HepG2 (cell line): ENCODE results near the gene CD58. TPM values are rescaled to one million over a fixed set of nuclear protein-coding genes. Genes with fewer than 3 reads are reported as not detected.

ENCODE experiments used
- ELF4 ChIP-seq: sonication (generic); formaldehyde crosslinking; IDR thresholded peaks from 2 replicates; pipeline ENCODE4 v1.5.0; 2020; ENCODE audit warnings: missing genetic modification reagents, mild to moderate bottlenecking, moderate library complexity, borderline replicate concordance
- ELK4 ChIP-seq: sonication (generic); formaldehyde crosslinking; IDR thresholded peaks from 2 replicates; pipeline ENCODE4 v1.9.0; 2021; ENCODE audit warnings: missing genetic modification reagents, borderline replicate concordance
- HBP1 ChIP-seq: IDR thresholded peaks from 2 replicates; pipeline ENCODE4 v1.6.1; 2016; ENCODE audit warnings: low read depth, control low read depth
- HNRNPH1 ChIP-seq: fragments of 200-400 bp; formaldehyde crosslinking; optimal IDR thresholded peaks from 2 replicates; pipeline ENCODE3; 2017; ENCODE audit warnings: mild to moderate bottlenecking, low read depth, low read length
- MAF1 ChIP-seq: sonication (generic); formaldehyde crosslinking; IDR thresholded peaks from 2 replicates; pipeline ENCODE4 v1.5.0; 2020; ENCODE audit warnings: missing genetic modification reagents, borderline replicate concordance
- MIER3 ChIP-seq: IDR thresholded peaks from 2 replicates; pipeline ENCODE4 v1.6.1; 2016; ENCODE audit warnings: missing compliant biosample characterization, borderline replicate concordance
- POGZ ChIP-seq: sonication (generic); formaldehyde crosslinking; IDR thresholded peaks from 2 replicates; pipeline ENCODE4 v1.4.0; 2020; ENCODE audit warnings: mild to moderate bottlenecking, missing genetic modification reagents
- ZBTB7A ChIP-seq: sonication (generic); formaldehyde crosslinking; IDR thresholded peaks from 2 replicates; pipeline ENCODE4 v1.8.0; 2022; ENCODE audit warnings: mild to moderate bottlenecking, missing genetic modification reagents
- ZBTB7B ChIP-seq: sonication (generic); formaldehyde crosslinking; IDR thresholded peaks from 2 replicates; pipeline ENCODE4 v1.4.0; 2020; ENCODE audit warnings: missing genetic modification reagents
- ZNF337 ChIP-seq: sonication (generic); formaldehyde crosslinking; IDR thresholded peaks from 2 replicates; pipeline ENCODE4 v1.5.1; 2020; ENCODE audit warnings: missing genetic modification reagents, low read depth, mild to moderate bottlenecking, borderline replicate concordance
- ZNF512 ChIP-seq: sonication (generic); formaldehyde crosslinking; IDR thresholded peaks from 2 replicates; pipeline ENCODE4 v1.4.0; 2020; ENCODE audit warnings: mild to moderate bottlenecking, missing genetic modification reagents
- ZNF558 ChIP-seq: sonication (generic); formaldehyde crosslinking; IDR thresholded peaks from 2 replicates; pipeline ENCODE4 v1.9.0; 2022; ENCODE audit warnings: mild to moderate bottlenecking, missing genetic modification reagents, borderline replicate concordance
- ZNF574 ChIP-seq: sonication (generic); formaldehyde crosslinking; IDR thresholded peaks from 2 replicates; pipeline ENCODE4 v1.4.0; 2020; ENCODE audit warnings: missing genetic modification reagents
- ZNF891 ChIP-seq: sonication (generic); formaldehyde crosslinking; IDR thresholded peaks from 2 replicates; pipeline ENCODE4 v1.5.0; 2020; ENCODE audit warnings: mild to moderate bottlenecking, missing genetic modification reagents
- polyA plus RNA-seq, 8 experiments: library from polyadenylated mRNA; depleted of rRNA in 3 of 8; stranded (reverse) in 7 of 8; unstranded in 1 of 8; fragments of >200 nt; fragmentation: Illumina TruSeq in 4 of 8; extraction: Trizol in 4 of 8; gene quantifications; 2 replicates each; pipeline versions ENCODE4 v1.2.1 to v1.2.3, GENCODE V29; 2011 to 2016; ENCODE audit warnings: low read depth in 4 of 8, missing spikeins in 1 of 8, mixed read lengths in 1 of 8; ENCODE audit not compliant: insufficient read depth in 1 of 8
- total RNA-seq, 5 experiments: library from RNA; depleted of rRNA; stranded (reverse); fragments of >200 nt; fragmentation: Illumina TruSeq; extraction: Trizol; gene quantifications; 2 replicates each; pipeline ENCODE4 v1.2.3, GENCODE V29; 2016; ENCODE audit warnings: low read depth in 1 of 5
- TF ChIP-seq, protein P1 (sequence below): sonication (generic); formaldehyde crosslinking; IDR thresholded peaks from 2 replicates; pipeline ENCODE4 v1.5.0; 2020; ENCODE audit warnings: missing genetic modification reagents
- TF ChIP-seq, protein P2 (sequence below): IDR thresholded peaks from 2 replicates; pipeline ENCODE4 v1.4.0; 2020; ENCODE audit warnings: mild to moderate bottlenecking, missing genetic modification reagents

Gene CD58
- total and polyA plus RNA-seq, 2 of the 13 experiments (the other 11 are each of a cell fraction or from before 2014, with no cell fraction given) = 9.4 to 13.5 TPM

- TF ChIP-seq ZNF558 (CRISPR knock-in tag) = no peak
- no peak for TF ChIP-seq ZNF891 (CRISPR knock-in tag)
- TF ChIP-seq ZBTB7B (CRISPR knock-in tag) = no peak
- TF ChIP-seq ZBTB7A (CRISPR knock-in tag) = no peak
- TF ChIP-seq ZNF337 (CRISPR knock-in tag) = no peak
- TF ChIP-seq MIER3 (CRISPR knock-in tag) = no peak
- TF ChIP-seq ELF4 (CRISPR knock-in tag) = no peak
- no peak for TF ChIP-seq HBP1 (CRISPR knock-in tag)
- 0 out of 2 replicates have a peak, but pooled peaks have one; percentile 20 for TF ChIP-seq ZNF574
- TF ChIP-seq POGZ (CRISPR knock-in tag) = no peak
- no peak for TF ChIP-seq HNRNPH1
- TF ChIP-seq ZNF512 (CRISPR knock-in tag) = no peak
- TF ChIP-seq MAF1 (CRISPR knock-in tag) = no peak
- TF ChIP-seq, protein P1, sequence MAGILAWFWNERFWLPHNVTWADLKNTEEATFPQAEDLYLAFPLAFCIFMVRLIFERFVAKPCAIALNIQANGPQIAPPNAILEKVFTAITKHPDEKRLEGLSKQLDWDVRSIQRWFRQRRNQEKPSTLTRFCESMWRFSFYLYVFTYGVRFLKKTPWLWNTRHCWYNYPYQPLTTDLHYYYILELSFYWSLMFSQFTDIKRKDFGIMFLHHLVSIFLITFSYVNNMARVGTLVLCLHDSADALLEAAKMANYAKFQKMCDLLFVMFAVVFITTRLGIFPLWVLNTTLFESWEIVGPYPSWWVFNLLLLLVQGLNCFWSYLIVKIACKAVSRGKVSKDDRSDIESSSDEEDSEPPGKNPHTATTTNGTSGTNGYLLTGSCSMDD (CRISPR knock-in tag) = no peak
- no peak for TF ChIP-seq ELK4 (CRISPR knock-in tag)
- TF ChIP-seq, protein P2, sequence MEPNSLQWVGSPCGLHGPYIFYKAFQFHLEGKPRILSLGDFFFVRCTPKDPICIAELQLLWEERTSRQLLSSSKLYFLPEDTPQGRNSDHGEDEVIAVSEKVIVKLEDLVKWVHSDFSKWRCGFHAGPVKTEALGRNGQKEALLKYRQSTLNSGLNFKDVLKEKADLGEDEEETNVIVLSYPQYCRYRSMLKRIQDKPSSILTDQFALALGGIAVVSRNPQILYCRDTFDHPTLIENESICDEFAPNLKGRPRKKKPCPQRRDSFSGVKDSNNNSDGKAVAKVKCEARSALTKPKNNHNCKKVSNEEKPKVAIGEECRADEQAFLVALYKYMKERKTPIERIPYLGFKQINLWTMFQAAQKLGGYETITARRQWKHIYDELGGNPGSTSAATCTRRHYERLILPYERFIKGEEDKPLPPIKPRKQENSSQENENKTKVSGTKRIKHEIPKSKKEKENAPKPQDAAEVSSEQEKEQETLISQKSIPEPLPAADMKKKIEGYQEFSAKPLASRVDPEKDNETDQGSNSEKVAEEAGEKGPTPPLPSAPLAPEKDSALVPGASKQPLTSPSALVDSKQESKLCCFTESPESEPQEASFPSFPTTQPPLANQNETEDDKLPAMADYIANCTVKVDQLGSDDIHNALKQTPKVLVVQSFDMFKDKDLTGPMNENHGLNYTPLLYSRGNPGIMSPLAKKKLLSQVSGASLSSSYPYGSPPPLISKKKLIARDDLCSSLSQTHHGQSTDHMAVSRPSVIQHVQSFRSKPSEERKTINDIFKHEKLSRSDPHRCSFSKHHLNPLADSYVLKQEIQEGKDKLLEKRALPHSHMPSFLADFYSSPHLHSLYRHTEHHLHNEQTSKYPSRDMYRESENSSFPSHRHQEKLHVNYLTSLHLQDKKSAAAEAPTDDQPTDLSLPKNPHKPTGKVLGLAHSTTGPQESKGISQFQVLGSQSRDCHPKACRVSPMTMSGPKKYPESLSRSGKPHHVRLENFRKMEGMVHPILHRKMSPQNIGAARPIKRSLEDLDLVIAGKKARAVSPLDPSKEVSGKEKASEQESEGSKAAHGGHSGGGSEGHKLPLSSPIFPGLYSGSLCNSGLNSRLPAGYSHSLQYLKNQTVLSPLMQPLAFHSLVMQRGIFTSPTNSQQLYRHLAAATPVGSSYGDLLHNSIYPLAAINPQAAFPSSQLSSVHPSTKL (CRISPR knock-in tag) = peak; percentile 45; the same call in 1 of the 2 replicates
Measured at GRCh38 chr1:116487583-116487982, 83.2 kb downstream of the CD58 start (continued).
